GM18511 (cell line): ENCODE results near the gene ARHGEF26.

Source experiments
- ATAC-seq: cut with Tn5 transposase; IDR thresholded peaks from one replicate; pipeline ENCODE4 v1.9.1; 2021; ENCODE audit warnings: mild to moderate bottlenecking, moderate library complexity; ENCODE audit not compliant: unreplicated experiment

Gene ARHGEF26

GRCh38 chr3:154193000-154193615 lies 71.9 kb downstream of the ARHGEF26 start:
- no peak for ATAC-seq

- ATAC-seq = no peak
Observed at GRCh38 chr3:154194877-154195276, 73.7 kb downstream of the ARHGEF26 start.

DNA sequence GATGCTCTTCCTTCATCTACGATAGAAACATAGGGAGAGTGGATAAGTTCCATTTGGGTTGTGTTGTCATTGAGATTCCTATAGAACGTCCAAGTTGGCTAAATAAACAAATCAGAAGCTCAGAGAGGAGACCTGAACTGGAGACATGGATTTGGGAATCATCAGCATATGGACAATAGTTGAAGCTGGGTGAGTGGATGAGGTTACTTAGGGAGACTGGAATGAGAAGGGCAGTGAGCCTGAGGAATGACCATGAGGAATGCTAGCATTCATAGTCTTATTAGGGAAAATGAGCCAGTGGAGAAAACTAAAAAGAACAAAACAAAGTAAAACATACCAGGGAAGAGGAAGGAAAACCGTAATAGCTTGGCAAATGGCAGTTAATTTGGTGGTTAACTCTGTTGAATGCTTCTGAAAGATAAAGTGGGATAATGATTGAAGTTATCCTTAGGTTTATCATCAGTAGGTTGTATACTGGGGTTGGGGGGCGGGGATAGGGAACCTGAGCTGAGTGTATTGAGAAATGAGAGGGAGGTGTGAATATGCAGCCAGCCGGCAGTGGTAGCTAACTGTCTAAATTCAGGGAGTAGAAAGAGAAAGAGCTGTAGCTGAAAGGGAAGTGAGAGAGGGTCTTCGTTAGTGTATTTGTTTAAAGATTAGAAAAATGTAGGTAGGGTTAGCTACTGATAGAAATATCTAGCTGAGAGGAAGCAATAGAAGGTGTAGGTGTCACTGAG lies 74.6 kb downstream of the ARHGEF26 start:
- no peak for ATAC-seq

DNA sequence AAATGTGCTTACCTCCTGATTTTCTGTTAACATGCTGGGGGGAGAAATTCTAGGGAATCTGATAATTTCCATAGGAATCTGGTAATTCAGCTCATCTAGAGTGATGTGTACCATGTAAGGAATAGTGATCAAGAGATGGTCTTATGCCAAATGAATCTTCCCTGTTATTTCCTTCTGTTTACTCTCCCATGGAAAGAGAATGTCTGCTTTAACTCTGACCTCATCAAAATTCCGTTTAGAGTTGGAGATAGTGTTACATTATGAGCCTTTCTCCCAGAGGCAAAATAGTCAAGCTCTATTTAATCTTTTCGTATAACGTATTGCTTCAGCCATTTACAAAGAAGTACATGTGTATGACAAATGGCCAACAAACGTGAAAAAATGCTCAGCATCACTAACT lies 76.6 kb downstream of the ARHGEF26 start:
- no peak for ATAC-seq

- no peak for ATAC-seq
Observed at GRCh38 chr3:154209499-154209898, 88.3 kb downstream of the ARHGEF26 start.

GRCh38 chr3:154210986-154211385 lies 89.8 kb downstream of the ARHGEF26 start:
- ATAC-seq = no peak

DNA sequence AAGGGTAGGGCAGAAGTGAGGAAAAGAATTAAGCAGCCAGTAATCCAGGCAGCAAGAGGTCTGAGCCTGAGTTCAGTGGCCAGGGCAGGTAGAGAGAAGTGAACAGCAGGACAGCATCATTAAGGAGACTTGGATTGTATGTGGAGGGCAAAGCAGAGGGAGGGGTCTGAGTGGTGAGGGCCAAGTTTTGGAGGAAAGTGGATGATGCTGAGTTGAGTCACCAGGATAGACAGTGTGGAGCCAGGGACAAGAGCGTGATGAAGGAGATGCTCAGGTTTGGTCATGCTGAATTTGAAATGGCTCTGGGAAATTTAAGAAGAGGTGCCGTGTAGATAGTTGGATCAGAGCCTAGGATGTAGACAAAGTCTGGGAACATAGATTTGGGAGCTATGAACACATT lies 93.1 kb downstream of the ARHGEF26 start:
- ATAC-seq = no peak

GRCh38 chr3:154217671-154218070 lies 96.5 kb downstream of the ARHGEF26 start:
- no peak for ATAC-seq

GRCh38 chr3:154218728-154219127 lies 97.5 kb downstream of the ARHGEF26 start:
- ATAC-seq = no peak

GRCh38 chr3:154220462-154220861 lies 99.3 kb downstream of the ARHGEF26 start:
- no peak for ATAC-seq

- no peak for ATAC-seq
Observed at GRCh38 chr3:154223519-154223918, 102.3 kb downstream of the ARHGEF26 start.

- no peak for ATAC-seq
Observed at GRCh38 chr3:154224366-154224765, 103.2 kb downstream of the ARHGEF26 start.

- ATAC-seq = no peak
Observed at GRCh38 chr3:154224866-154225265, 103.7 kb downstream of the ARHGEF26 start.

GRCh38 chr3:154225536-154225935 lies 104.3 kb downstream of the ARHGEF26 start:
- ATAC-seq = no peak

GRCh38 chr3:154227531-154227930 lies 106.3 kb downstream of the ARHGEF26 start:
- ATAC-seq = no peak

DNA sequence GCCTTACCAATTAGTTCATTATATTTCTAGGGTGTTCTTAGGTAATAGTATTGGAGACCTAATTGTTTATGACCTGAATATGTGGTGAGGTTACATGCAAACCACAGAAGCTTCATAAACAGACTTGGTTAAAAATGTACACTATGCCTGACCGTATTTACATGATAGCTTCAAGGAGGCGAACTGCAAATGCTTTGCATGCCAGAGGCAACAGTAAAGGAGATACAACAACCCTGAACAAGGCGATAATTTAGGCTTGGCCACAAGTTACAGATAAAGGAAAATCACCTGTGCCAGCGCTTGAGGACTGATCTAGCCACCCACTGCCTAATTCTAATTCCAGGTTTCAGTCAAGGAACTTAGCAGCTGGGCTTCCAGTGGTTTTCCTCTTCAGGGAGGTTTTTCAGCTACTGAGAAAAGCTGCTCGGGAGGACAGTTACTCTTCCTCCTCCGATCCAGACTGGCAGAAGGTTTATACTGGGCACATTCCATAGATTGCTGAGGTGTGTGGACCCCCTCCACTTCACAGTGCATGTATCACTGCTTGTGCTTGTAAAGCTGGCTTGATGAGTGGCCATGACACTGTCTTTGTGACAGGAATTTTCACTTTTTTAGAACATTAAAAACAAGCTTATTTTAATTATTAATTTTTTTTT lies 107.5 kb downstream of the ARHGEF26 start:
- ATAC-seq = no peak

DNA sequence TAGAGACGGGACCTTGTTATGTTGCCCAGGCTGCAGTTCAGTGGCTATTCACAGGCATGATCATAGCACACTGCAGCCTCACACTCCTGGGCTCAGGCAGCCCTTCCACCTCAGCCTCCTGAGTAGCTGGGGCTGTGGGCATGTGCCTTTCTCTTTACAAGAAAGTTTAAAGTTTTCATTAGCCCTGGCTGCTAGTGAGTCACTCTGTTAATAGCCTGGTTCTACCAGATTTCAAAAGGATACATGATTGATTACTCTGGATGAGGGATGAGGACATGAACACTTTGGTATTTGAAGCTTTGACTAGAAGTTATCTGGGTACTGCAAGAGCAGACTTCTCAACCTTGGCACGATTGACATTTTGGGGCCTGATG lies 108.0 kb downstream of the ARHGEF26 start:
- ATAC-seq = no peak

DNA sequence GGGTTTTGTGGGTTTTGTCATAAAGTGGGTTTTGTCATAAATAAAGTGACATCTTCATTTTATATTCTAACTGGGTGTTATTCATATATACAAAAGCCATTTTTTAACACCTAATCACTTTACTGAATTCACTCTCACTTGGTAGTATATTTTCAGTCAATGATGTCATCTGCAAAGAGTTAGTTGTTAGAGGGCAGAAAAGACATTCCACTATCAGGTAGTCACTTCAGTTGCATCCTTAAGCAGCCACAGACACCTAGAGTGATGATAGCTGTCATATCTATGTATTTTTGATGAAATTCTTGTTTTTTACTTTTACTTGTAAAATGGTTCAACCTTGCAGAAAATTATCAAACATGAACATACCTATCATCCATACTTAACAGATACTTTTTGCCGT lies 114.1 kb downstream of the ARHGEF26 start:
- ATAC-seq = no peak

DNA sequence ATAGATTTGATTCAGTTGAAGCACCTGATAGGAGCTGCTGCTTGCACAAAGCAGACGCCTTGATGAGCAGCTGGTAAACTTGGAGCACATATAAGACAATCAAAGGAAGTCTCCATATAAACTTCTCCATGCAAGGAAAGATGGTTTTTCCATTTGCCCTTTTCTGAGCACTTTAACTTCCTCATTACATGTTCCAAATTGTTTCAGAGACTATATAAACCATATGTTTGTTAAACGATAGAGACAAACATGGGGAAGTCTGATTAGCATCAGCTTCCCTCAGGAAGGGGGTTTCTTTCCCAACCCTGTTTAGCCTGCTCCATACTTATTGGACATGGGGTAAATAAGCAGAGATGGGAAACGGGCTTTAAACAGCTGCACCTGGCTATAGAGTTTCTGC lies 115.1 kb downstream of the ARHGEF26 start:
- no peak for ATAC-seq

DNA sequence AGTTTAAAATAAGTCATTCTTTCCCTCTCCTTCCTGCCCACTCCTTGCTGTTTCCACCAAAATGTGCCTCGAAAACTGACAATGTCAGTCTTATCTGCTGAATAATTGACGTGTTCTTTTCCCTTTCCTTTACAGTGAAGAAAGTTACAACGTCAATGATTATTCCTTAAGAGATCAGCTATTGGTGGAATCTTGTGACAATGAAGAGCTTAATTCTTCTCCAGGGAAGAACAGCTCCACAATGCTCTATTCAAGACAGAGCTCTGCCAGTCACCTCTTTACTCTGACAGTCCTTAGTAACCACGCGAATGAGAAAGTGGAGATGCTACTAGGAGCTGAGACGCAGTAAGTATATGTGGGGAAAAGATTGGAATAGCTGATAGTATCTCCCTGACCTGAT lies 119.0 kb downstream of the ARHGEF26 start:
- no peak for ATAC-seq

DNA sequence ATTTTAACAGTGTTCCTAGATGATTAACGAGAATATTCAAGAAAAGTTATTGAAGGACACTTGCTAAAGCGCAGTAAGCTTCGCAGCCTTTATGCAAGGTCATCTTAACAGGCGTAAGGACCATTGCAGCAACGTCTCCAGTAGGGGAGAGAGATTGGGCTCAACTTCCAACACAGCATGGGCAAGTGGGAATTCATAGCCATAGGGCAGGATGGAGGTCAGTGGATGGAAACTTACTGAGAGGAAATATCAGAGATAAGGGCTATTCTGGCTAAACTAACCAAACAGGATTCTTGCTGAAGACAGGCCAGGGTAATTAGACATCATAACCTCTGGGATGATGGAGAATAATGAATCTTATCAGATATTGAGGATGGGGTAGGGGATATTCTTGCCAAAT lies 120.3 kb downstream of the ARHGEF26 start:
- no peak for ATAC-seq

DNA sequence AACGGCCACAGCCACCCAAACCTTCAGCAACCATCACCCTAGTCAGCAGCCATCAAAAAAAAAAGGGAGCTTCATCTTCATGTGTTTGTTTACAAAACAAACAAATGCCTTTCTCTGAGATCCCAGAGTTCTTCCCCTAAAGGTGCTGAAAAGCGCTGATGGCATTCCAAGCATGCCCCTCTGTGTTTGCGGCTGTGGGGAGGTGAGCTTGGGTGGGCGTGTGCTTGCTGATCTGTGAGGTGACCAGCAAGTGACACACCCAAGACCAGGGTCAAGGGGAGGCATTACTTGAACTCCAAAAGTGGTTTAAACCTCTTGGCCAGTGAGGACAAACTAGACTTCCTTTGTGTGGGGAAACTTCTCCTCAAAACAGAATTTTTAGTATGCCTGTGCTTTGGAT lies 121.6 kb downstream of the ARHGEF26 start:
- ATAC-seq = no peak
